Hepatocyte (in vitro differentiated cells): ENCODE measurements around the gene ICAM1. TPM values are rescaled to one million over a fixed set of nuclear protein-coding genes. Genes with fewer than 3 reads are reported as not detected.

Experiments used
- DNase-seq: peaks from one replicate; pipeline ENCODE4 v3.0.0-alpha.2; 2016; ENCODE audit warnings: low spot score
- H2AFZ ChIP-seq: fragments of 200-600 bp; sonication (generic); 2 replicates; pipeline ENCODE4 v1.6.0; 2016; ENCODE audit warnings: antibody characterized with exemption, mild to moderate bottlenecking
- H3K27ac ChIP-seq: fragments of 200-600 bp; sonication (generic); 2 replicates; pipeline ENCODE4 v1.5.1; 2016; ENCODE audit warnings: mild to moderate bottlenecking
- H3K27me3 ChIP-seq: fragments of 200-600 bp; sonication (generic); 2 replicates; pipeline ENCODE4 v1.6.1; 2016
- H3K36me3 ChIP-seq: fragments of 200-600 bp; sonication (generic); replicated peaks from 2 replicates; pipeline ENCODE4 v1.5.1; 2016; ENCODE audit warnings: low read depth; ENCODE audit not compliant: insufficient read depth
- H3K4me1 ChIP-seq: fragments of 200-600 bp; sonication (generic); 2 replicates; pipeline ENCODE4 v1.5.1; 2016; ENCODE audit warnings: mild to moderate bottlenecking, moderate library complexity; ENCODE audit not compliant: insufficient read depth
- H3K4me2 ChIP-seq: fragments of 200-600 bp; sonication (generic); 2 replicates; pipeline ENCODE4 v1.6.0; 2016
- H3K4me3 ChIP-seq: fragments of 200-600 bp; sonication (generic); 2 replicates; pipeline ENCODE4 v1.5.1; 2016; ENCODE audit warnings: mild to moderate bottlenecking
- H3K79me2 ChIP-seq: fragments of 200-600 bp; sonication (generic); 2 replicates; pipeline ENCODE4 v1.6.0; 2017; ENCODE audit warnings: mild to moderate bottlenecking
- H3K9me2 ChIP-seq: fragments of 200-600 bp; sonication (generic); replicated peaks from 2 replicates; pipeline ENCODE4 v1.6.0; 2017; ENCODE audit warnings: mild to moderate bottlenecking; ENCODE audit not compliant: insufficient read depth
- H3K9me3 ChIP-seq: fragments of 200-600 bp; sonication (generic); 2 replicates; pipeline ENCODE4 v1.5.1; 2016; ENCODE audit warnings: low read depth, mild to moderate bottlenecking
- H4K20me1 ChIP-seq: fragments of 200-600 bp; sonication (generic); 2 replicates; pipeline ENCODE4 v1.6.0; 2016; ENCODE audit warnings: mild to moderate bottlenecking; ENCODE audit not compliant: insufficient read depth, poor library complexity, severe bottlenecking
- CTCF ChIP-seq: fragments of 200-600 bp; sonication (generic); IDR thresholded peaks from 2 replicates; pipeline ENCODE4 v1.5.1; 2016; ENCODE audit warnings: antibody characterized with exemption, mild to moderate bottlenecking; ENCODE audit not compliant: poor library complexity
- EZH2 ChIP-seq: fragments of 200-600 bp; sonication (generic); IDR thresholded peaks from 2 replicates; pipeline ENCODE4 v1.6.1; 2016; ENCODE audit warnings: antibody characterized with exemption, mild to moderate bottlenecking, borderline replicate concordance
- EZH2phosphoT487 ChIP-seq: fragments of 200-600 bp; sonication (generic); IDR thresholded peaks from one replicate; pipeline ENCODE4 v1.6.1; 2018; ENCODE audit warnings: antibody characterized with exemption, mild to moderate bottlenecking, low read depth, moderate library complexity; ENCODE audit not compliant: unreplicated experiment, severe bottlenecking
- WGBS: methylation state at CpG from one replicate; pipeline ENCODE4 v1.1.6; 2016; ENCODE audit warnings: low lambda C conversion rate; ENCODE audit errors: missing lambda C conversion rate; 5-methylcytosine and 5-hydroxymethylcytosine counted together
- polyA plus RNA-seq: library from polyadenylated mRNA; unstranded; fragments of >200 nt; fragmentation: Nextera tagmentation; extraction: Ambion mirVana; gene quantifications from 2 replicates; pipeline ENCODE4 v1.2.1, GENCODE V29; 2016
- total RNA-seq: library from RNA; depleted of rRNA; stranded (reverse); fragments of >200 nt; gene quantifications from 2 replicates; pipeline ENCODE4 v1.2.3, GENCODE V29; 2014

Gene ICAM1
- total and polyA plus RNA-seq, 2 experiments from 2014 or later, result 19.6 to 19.9 TPM

GRCh38 chr19:10332965-10333757 lies 62.2 kb downstream of the ICAM1 start, which contains the start of gene RAVER1:
RAVER1 (minus strand) TSS chr19:10333529; CDS start chr19:10333507, 22 bp downstream.
- WGBS, result under 1% methylated on average over 51 of the region's 82 CpGs
- peaks cover 37% of the 10 kb centered on the region for H3K79me2 ChIP-seq
- peak; percentile 100 for DNase-seq
- H3K9me3 ChIP-seq, result no peaks in the 10 kb centered on the region
- H2AFZ ChIP-seq, result peak within 1 kb of the TSS; percentile 49
- TF ChIP-seq CTCF (no peak), EZH2 (no peak), EZH2phosphoT487 (no peak)
- H3K4me1 ChIP-seq, result peaks cover 8% of the 10 kb centered on the region
- H3K9me2 ChIP-seq, result no peaks in the 10 kb centered on the region
- peak within 1 kb of the TSS; percentile 93 for H3K27ac ChIP-seq
- H3K4me3 ChIP-seq, result peak within 1 kb of the TSS; percentile 80
- H3K36me3 ChIP-seq, result no peaks in the 10 kb centered on the region
- H3K4me2 ChIP-seq, result peak within 1 kb of the TSS; percentile 95
- no peaks in the 10 kb centered on the region for H3K27me3 ChIP-seq
- peaks cover 22% of the 10 kb centered on the region for H4K20me1 ChIP-seq

- peak; percentile 38 for DNase-seq
- H3K4me3 ChIP-seq, result peak overlapping the region; percentile 38
- H3K4me2 ChIP-seq, result peak overlapping the region; percentile 95
- H3K4me1 ChIP-seq, result peaks cover 8% of the 10 kb centered on the region
- no peaks in the 10 kb centered on the region for H3K36me3 ChIP-seq
- no peaks in the 10 kb centered on the region for H3K9me3 ChIP-seq
- peak overlapping the region; percentile 63 for H3K27ac ChIP-seq
- peak overlapping the region; percentile 27 for H2AFZ ChIP-seq
- H3K79me2 ChIP-seq, result peaks cover 37% of the 10 kb centered on the region
- peaks cover 22% of the 10 kb centered on the region for H4K20me1 ChIP-seq
- H3K9me2 ChIP-seq, result no peaks in the 10 kb centered on the region
- WGBS, result 4% methylated on average over 43 of the region's 44 CpGs
- H3K27me3 ChIP-seq, result no peaks in the 10 kb centered on the region
- TF ChIP-seq CTCF (no peak), EZH2 (no peak), EZH2phosphoT487 (no peak)
These were observed 63.1 kb downstream of the ICAM1 start for GRCh38 chr19:10333758-10334587.

DNA sequence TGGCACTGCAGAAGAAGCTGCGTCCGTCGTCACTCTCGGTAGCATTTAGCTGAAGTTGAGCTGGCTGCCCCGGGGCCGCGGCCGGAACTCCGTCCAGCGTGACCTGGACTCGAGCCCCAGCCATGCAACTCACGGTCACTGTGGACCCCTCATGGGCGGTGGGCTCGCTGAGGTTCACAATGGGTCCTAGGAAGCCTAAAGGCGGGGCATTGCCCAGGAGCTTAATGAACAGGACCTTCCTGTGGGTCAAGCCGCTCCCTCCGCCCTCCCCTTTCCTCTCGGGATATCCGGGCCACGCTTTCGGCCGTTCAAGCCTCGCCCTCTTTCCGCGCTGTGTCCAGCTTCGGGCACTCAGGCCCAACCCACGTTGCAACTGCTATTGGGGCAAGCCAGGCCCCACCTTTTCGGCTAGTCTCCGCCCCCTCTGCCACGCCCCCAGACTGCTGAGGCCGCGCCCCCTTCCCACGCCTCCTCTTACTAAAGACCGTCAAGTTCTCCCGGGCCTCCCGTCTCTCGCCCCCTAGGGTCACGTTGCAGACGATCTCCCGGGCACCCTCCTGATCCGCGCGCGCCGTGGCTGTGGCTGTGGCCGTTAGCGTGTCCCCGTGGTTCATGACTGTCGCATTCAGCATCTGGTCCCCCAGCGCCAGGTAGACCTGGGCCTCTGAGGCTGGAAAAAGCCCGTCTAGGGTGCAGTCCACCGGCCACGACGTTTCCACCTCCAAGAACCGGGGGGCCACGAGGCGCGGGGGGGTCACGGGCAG lies 63.9 kb downstream of the ICAM1 start:
- H3K4me1 ChIP-seq, result peaks cover 8% of the 10 kb centered on the region
- H2AFZ ChIP-seq, result peak overlapping the region; percentile 23
- no peaks in the 10 kb centered on the region for H3K36me3 ChIP-seq
- H3K9me3 ChIP-seq, result no peaks in the 10 kb centered on the region
- no peaks in the 10 kb centered on the region for H3K27me3 ChIP-seq
- peaks cover 29% of the 10 kb centered on the region for H3K79me2 ChIP-seq
- no peaks in the 10 kb centered on the region for H3K9me2 ChIP-seq
- H3K27ac ChIP-seq, result peak overlapping the region; percentile 63
- DNase-seq, result peak; percentile 96
- TF ChIP-seq EZH2 (no peak), EZH2phosphoT487 (no peak), CTCF (no peak)
- peaks cover 22% of the 10 kb centered on the region for H4K20me1 ChIP-seq
- peak overlapping the region; percentile 38 for H3K4me3 ChIP-seq
- WGBS, result 9% methylated on average over 35 of the region's 59 CpGs
- H3K4me2 ChIP-seq, result peak overlapping the region; percentile 95
